Measurements from ENCODE around the gene ZSCAN5C.
"Not testable (repeated sequence)": the region's sequence is repeated elsewhere in the genome, so short reads cannot be mapped to it uniquely, and the experiment has no call there.

ZSCAN5C gene

GRCh38 chr19:56201973-56202372, at the start of gene ZSCAN5C:
ZSCAN5C (plus strand) TSS chr19:56202273; CDS start chr19:56205914, 3,641 bp downstream.
- DNase-seq (ENCODE audit: low spot score) = no peak

- DNase-seq (ENCODE audit: low spot score) = no peak
Measured at GRCh38 chr19:56152644-56153043, 49.4 kb upstream of the ZSCAN5C start.

- no peak for DNase-seq (ENCODE audit: low spot score)
Measured at GRCh38 chr19:56153507-56153906, 48.6 kb upstream of the ZSCAN5C start.

GRCh38 chr19:56155124-56155687, 46.9 kb upstream of the ZSCAN5C start:
- peak; percentile 71 for DNase-seq (ENCODE audit: low spot score)

GRCh38 chr19:56156768-56157167, 45.3 kb upstream of the ZSCAN5C start:
- DNase-seq (ENCODE audit: low spot score) = no peak

GRCh38 chr19:56158170-56158757, 43.8 kb upstream of the ZSCAN5C start:
- DNase-seq (ENCODE audit: low spot score) = no peak

- DNase-seq (ENCODE audit: low spot score) = no peak
Measured at GRCh38 chr19:56159009-56159559, 43.0 kb upstream of the ZSCAN5C start.

- DNase-seq (ENCODE audit: low spot score) = no peak
Measured at GRCh38 chr19:56159622-56160271, 42.3 kb upstream of the ZSCAN5C start.

GRCh38 chr19:56161534-56161933, 40.5 kb upstream of the ZSCAN5C start:
- no peak for DNase-seq (ENCODE audit: low spot score)

GRCh38 chr19:56162258-56162657, 39.8 kb upstream of the ZSCAN5C start:
- DNase-seq (ENCODE audit: low spot score) = no peak

GRCh38 chr19:56163097-56163496, 39.0 kb upstream of the ZSCAN5C start:
- no peak for DNase-seq (ENCODE audit: low spot score)

GRCh38 chr19:56167064-56167578, 35.0 kb upstream of the ZSCAN5C start:
- peak; percentile 77 for DNase-seq (ENCODE audit: low spot score)

- no peak for DNase-seq (ENCODE audit: low spot score)
Measured at GRCh38 chr19:56170261-56170660, 31.8 kb upstream of the ZSCAN5C start.

- DNase-seq (ENCODE audit: low spot score) = no peak
Measured at GRCh38 chr19:56174086-56174485, 28.0 kb upstream of the ZSCAN5C start.

GRCh38 chr19:56174550-56174949, 27.5 kb upstream of the ZSCAN5C start:
- DNase-seq (ENCODE audit: low spot score) = no peak

- not testable (repeated sequence) for DNase-seq (ENCODE audit: low spot score)
Measured at GRCh38 chr19:56175861-56176307, 26.2 kb upstream of the ZSCAN5C start, which contains the start of gene GALP. GALP (plus strand) TSS chr19:56176008; CDS start chr19:56177109, 1,101 bp downstream.

GRCh38 chr19:56176310-56176709, 25.8 kb upstream of the ZSCAN5C start:
- DNase-seq (ENCODE audit: low spot score) = not testable (repeated sequence)

- no peak for DNase-seq (ENCODE audit: low spot score)
Measured at GRCh38 chr19:56176881-56177280, 25.2 kb upstream of the ZSCAN5C start.

- DNase-seq (ENCODE audit: low spot score) = no peak
Measured at GRCh38 chr19:56177564-56178243, 24.4 kb upstream of the ZSCAN5C start.

GRCh38 chr19:56189785-56190184, 12.3 kb upstream of the ZSCAN5C start:
- no peak for DNase-seq (ENCODE audit: low spot score)

- DNase-seq (ENCODE audit: low spot score) = no peak
Measured at GRCh38 chr19:56191115-56191514, 11.0 kb upstream of the ZSCAN5C start.

- DNase-seq (ENCODE audit: low spot score) = no peak
Measured at GRCh38 chr19:56191711-56192110, 10.4 kb upstream of the ZSCAN5C start.
